A549 (cell line): ENCODE measurements around the gene TSC2.

ENCODE experiments used
- CEBPB ChIP-seq, 2 experiments: fragments of >200 bp in 1 of 2; sonication (Bioruptor Twin) in 1 of 2; formaldehyde crosslinking in 1 of 2; IDR thresholded peaks; 2 replicates each; pipeline ENCODE4 v1.6.1; 2012 to 2016
- CTCF ChIP-seq: fragments of >200 bp; sonication (Bioruptor Twin); formaldehyde crosslinking; IDR thresholded peaks from 3 replicates; pipeline ENCODE4 v1.5.1; 2016
- TP53 ChIP-seq: fragments of 250-450 bp; sonication (Bioruptor Pico); IDR thresholded peaks from 2 replicates; pipeline ENCODE4 v1.5.0; 2021; ENCODE audit warnings: mild to moderate bottlenecking, moderate library complexity

- TF ChIP-seq CEBPB (IDR thresholded peaks at IDR 0.05), result no peak
- TF ChIP-seq TP53 (CRISPR knock-in tag), result no peak
- TF ChIP-seq CTCF, result no peak
Observed at GRCh38 chr16:2071454-2072202, 23.8 kb downstream of the TSC2 start.
